Calu3 (cell line): ENCODE data around the gene CIAO2B. TPM values are rescaled to one million over a fixed set of nuclear protein-coding genes. Genes with fewer than 3 reads are reported as not detected.

Experiments
- BruUV-seq: library from RNA; stranded (reverse); fragments of 400-500 nt; replicated peaks from 2 replicates; lab custom pipeline; 2021; lab: Mats Ljungman, UMichigan
- CTCF ChIA-PET: fragments of 300-600 bp; sonication (Branson Sonifier 250); formaldehyde crosslinking; loops from one replicate; lab custom pipeline; 2022; ENCODE audit warnings: antibody characterized with exemption; lab: Charles Lee
- DNase-seq: peaks from one replicate; pipeline ENCODE4 v3.0.0; 2022
- H3K27ac Mint-ChIP-seq: one replicate; pipeline ENCODE4 v1.8.0; 2022; ENCODE audit warnings: mixed read lengths; ENCODE audit not compliant: unreplicated experiment
- H3K27me3 Mint-ChIP-seq: one replicate; pipeline ENCODE4 v1.8.0; 2022; ENCODE audit warnings: mixed read lengths; ENCODE audit not compliant: unreplicated experiment
- H3K36me3 Mint-ChIP-seq: one replicate; pipeline ENCODE4 v1.8.0; 2022; ENCODE audit warnings: mild to moderate bottlenecking, moderate library complexity, mixed read lengths; ENCODE audit not compliant: insufficient read depth, unreplicated experiment
- H3K4me1 Mint-ChIP-seq: one replicate; pipeline ENCODE4 v1.8.0; 2022; ENCODE audit warnings: mild to moderate bottlenecking, low read depth, mixed read lengths; ENCODE audit not compliant: unreplicated experiment
- H3K4me3 Mint-ChIP-seq: one replicate; pipeline ENCODE4 v1.8.0; 2022; ENCODE audit warnings: mild to moderate bottlenecking, low read depth, moderate library complexity, mixed read lengths; ENCODE audit not compliant: unreplicated experiment
- H3K9me3 Mint-ChIP-seq: one replicate; pipeline ENCODE4 v1.8.0; 2022; ENCODE audit warnings: low read depth, mixed read lengths; ENCODE audit not compliant: unreplicated experiment
- intact Hi-C: fragments of 100-400 bp; cut with micrococcal nuclease; formaldehyde crosslinking; loops from one replicate; pipeline ENCODE4 v1.10.0; 2022; ENCODE audit not compliant: unreplicated experiment
- total RNA-seq: library from RNA; stranded (reverse); gene quantifications from 2 replicates; pipeline ENCODE4 v1.2.3, GENCODE V29; 2022
- TF ChIP-seq, protein P1 (sequence below): fragments of 200-600 bp; IDR thresholded peaks from one replicate; pipeline ENCODE4 v1.8.0; 2022; ENCODE audit warnings: antibody characterized with exemption; ENCODE audit not compliant: unreplicated experiment

CIAO2B gene
- total RNA-seq, 1 experiment from 2014 or later, result 121 TPM

DNA sequence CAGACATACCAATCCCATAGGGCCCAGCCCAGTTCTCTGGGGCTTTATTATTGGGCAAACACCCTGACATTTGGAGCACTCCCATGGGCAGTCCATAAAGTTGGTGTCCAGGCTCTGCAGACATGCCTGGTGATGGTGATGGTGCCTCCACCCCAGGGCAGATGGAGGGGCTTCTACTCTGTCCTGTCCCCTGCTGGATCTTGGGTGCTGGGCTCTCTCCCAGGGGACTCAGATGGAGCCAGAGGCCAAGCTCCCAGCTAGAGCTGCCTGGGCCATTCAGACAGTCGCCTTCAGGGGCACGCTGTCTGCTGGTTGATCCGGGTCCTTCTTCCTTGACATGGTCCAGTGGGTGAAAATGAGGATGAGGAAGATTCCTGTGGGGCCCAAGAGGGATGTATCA, 26.1 kb downstream of the CIAO2B start:
- CTCF ChIA-PET, result no interaction called here
- no peak for DNase-seq
- peaks cover 30% of the 10 kb centered on the region for H3K27me3 Mint-ChIP-seq
- no TSS peak for BruUV-seq
- H3K27ac Mint-ChIP-seq, result no peak overlapping the region
- TF ChIP-seq, protein P1, sequence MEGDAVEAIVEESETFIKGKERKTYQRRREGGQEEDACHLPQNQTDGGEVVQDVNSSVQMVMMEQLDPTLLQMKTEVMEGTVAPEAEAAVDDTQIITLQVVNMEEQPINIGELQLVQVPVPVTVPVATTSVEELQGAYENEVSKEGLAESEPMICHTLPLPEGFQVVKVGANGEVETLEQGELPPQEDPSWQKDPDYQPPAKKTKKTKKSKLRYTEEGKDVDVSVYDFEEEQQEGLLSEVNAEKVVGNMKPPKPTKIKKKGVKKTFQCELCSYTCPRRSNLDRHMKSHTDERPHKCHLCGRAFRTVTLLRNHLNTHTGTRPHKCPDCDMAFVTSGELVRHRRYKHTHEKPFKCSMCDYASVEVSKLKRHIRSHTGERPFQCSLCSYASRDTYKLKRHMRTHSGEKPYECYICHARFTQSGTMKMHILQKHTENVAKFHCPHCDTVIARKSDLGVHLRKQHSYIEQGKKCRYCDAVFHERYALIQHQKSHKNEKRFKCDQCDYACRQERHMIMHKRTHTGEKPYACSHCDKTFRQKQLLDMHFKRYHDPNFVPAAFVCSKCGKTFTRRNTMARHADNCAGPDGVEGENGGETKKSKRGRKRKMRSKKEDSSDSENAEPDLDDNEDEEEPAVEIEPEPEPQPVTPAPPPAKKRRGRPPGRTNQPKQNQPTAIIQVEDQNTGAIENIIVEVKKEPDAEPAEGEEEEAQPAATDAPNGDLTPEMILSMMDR, result no peak
- H3K36me3 Mint-ChIP-seq, result no peaks in the 10 kb centered on the region
- no peaks in the 10 kb centered on the region for H3K9me3 Mint-ChIP-seq
- peaks cover 10% of the 10 kb centered on the region for H3K4me1 Mint-ChIP-seq
- H3K4me3 Mint-ChIP-seq, result no peak overlapping the region
- intact Hi-C loops, result no loop called here

DNA sequence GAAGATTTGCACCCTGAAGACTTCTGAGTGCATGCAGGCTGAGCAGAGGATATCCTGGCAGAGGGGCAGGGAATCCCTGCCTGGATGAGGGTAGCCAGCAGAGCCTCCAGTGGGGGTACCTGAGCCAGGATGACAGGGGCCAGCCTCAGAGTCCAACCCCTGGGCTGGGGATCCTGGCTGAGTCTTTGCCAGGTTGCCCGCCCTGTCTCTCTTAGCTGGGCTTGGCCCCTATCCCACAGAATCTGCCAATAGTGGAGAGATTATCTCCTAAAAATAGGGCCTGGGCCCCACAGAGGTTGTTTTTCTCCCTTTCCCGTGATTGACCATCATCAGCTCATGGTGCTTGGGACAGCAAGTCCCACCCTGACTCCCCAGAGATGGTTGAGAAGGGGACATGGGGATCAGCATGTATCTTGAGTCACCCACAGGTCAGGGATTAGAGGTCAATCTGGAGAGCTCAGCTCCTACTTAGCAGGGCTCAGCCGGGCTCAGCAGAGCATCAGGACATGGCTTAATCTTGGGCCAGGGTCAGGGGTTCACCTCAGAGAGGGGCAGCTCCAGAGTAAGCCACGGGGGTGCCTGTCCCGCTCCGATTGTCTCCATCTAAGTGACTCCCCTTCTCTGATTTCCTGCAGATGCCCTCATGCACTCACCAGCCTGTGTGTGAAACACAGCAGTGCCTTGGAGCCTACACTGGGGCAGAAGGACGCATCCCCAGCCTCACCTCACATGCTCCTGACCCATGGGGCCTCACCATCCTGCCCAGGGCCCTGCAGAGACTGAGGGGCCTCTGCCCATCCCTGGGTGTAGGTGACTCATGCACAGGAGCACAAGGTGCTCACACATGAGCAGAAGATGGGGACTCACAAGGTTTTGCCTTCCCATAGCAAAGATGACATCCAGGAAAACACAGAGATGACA, 27.0 kb downstream of the CIAO2B start:
- CTCF ChIA-PET, result no interaction called here
- intact Hi-C loops, result no loop called here
- no peak overlapping the region for H3K4me3 Mint-ChIP-seq
- no peak for DNase-seq
- peaks cover 30% of the 10 kb centered on the region for H3K27me3 Mint-ChIP-seq
- no peak overlapping the region for H3K27ac Mint-ChIP-seq
- no TSS peak for BruUV-seq
- TF ChIP-seq, protein P1, result no peak
- peaks cover 10% of the 10 kb centered on the region for H3K4me1 Mint-ChIP-seq
- no peaks in the 10 kb centered on the region for H3K36me3 Mint-ChIP-seq
- no peaks in the 10 kb centered on the region for H3K9me3 Mint-ChIP-seq

DNA sequence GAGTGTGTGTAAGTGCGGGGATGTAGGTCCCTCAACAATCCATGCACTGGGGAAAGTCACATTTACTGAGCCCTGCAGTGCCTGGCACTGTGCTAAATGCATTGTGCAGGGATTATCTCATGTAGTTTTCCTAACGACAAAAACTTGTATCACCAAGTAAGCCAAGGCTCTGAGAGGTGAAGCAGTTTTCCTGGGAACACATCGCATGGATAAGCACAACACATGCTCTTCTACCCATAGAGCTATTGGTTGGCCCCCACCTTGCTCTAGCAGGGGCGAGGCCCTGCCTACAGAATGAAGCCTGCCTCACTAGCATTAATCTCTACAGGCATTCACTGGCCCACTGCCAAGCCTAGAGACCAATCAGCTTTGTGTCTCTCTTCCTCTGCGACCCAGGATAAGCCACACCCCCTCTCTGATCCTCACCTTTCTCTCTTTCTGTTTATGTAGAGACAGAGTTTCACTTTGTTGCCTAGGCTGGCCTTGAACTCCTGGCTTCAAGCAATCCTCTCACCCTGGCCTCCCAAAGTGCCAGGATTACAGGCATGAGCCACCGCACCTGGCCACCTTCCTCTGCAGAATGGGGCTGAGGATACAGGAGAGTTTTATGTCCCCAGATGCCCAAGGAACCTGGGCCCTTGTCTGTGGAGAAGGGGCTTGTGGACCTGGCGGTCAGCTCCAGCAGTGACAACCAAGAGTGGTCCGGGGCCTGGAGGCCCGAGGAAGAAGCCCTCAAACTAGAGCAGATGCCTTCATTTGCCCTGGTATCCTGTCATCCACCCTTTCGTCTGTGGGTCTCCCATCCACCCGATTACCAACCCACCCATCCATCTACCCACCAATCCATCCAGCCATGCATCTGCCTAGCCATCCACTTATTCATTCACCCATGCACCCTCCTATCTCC, 28.3 kb downstream of the CIAO2B start:
- Mint-ChIP-seq H3K4me3 (no peak overlapping the region), H3K27ac (no peak overlapping the region), H3K9me3 (no peaks in the 10 kb centered on the region), H3K4me1 (peaks cover 12% of the 10 kb centered on the region), H3K36me3 (no peaks in the 10 kb centered on the region), H3K27me3 (peaks cover 30% of the 10 kb centered on the region)
- BruUV-seq, result no TSS peak
- intact Hi-C loops, result no loop called here
- TF ChIP-seq, protein P1, result no peak
- peak; percentile 75 for DNase-seq
- CTCF ChIA-PET, result interaction anchor here (0.5 to 1.3 kb wide), 3 partner anchors 21 to 773 kb away, joined by 3 to 5 read pairs (median 3); no protein-coding TSS in a partner anchor

DNA sequence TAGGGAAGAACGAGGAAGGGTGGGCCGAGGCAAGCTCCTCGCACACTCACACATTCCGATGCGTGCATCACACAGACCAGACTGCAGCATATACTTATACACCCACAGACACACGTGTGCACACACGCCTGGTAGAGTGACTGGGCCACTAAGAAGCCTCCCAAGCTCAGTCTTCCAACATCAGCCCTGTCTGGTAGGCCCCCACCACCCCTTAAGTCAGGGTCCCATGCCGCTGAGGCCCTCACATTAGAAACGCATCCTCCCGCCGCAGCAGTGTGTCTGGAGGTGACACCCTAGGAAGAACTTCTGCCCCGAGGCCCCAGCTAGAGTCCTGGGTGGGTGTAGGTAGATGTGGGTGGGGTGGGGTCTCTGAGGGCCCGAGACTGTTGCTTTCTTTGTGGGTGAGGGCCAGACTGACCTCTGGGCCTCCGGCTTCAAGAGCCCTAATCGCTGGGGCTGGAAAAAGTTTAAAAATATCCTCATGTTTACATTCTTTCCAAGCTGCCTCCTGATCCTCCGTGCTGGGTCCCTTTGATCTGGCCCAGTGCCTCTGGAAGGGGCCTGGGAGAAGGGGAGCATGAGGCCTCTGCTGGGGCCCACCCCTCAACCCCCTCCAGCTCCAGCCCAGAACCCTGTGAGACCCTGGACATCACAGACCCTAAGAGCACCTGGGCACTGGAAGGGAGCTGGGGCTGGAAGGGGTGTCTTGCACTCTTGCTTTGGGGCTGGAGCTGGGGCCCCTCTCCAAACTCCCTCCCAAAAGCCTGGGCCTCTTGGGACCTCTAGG, 29.2 kb downstream of the CIAO2B start:
- Mint-ChIP-seq H3K36me3 (no peaks in the 10 kb centered on the region), H3K4me3 (no peak overlapping the region), H3K27ac (no peak overlapping the region), H3K4me1 (peaks cover 20% of the 10 kb centered on the region), H3K27me3 (peaks cover 30% of the 10 kb centered on the region), H3K9me3 (no peaks in the 10 kb centered on the region)
- intact Hi-C loops, result no loop called here
- no peak for DNase-seq
- TF ChIP-seq, protein P1, result no peak
- CTCF ChIA-PET, result interaction anchor here (0.5 to 1.3 kb wide), 2 partner anchors 22 to 516 kb away, joined by 4 to 5 read pairs; no protein-coding TSS in a partner anchor
- no TSS peak for BruUV-seq
